ENCODE results near the gene ITGB6.
A peak's percentile ranks its signal among the peaks of the same experiment; 100 is the strongest.

The ITGB6 gene

DNA sequence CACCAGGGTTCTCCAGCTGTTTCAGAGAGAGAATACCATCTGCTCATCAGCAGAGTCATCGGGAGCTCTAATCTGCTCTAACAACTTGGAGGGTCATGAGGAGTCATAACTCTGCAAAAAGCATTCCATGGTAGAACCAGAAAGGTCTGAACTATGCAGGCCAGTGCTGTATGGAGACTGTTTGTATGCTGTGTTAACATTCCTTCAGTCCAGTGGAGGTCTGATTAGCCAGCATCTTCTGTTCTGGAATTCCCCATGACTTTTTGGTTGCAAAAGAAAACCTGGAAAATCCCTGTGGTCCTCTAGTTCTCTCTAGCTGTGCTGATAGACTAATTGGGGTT, 9.4 kb upstream of the ITGB6 start:
- DNase-seq (ENCODE audit: low read depth) = peak; percentile 77
- TF ChIP-seq, protein P1, sequence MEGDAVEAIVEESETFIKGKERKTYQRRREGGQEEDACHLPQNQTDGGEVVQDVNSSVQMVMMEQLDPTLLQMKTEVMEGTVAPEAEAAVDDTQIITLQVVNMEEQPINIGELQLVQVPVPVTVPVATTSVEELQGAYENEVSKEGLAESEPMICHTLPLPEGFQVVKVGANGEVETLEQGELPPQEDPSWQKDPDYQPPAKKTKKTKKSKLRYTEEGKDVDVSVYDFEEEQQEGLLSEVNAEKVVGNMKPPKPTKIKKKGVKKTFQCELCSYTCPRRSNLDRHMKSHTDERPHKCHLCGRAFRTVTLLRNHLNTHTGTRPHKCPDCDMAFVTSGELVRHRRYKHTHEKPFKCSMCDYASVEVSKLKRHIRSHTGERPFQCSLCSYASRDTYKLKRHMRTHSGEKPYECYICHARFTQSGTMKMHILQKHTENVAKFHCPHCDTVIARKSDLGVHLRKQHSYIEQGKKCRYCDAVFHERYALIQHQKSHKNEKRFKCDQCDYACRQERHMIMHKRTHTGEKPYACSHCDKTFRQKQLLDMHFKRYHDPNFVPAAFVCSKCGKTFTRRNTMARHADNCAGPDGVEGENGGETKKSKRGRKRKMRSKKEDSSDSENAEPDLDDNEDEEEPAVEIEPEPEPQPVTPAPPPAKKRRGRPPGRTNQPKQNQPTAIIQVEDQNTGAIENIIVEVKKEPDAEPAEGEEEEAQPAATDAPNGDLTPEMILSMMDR (conservative IDR thresholded peaks at IDR 0.05; ENCODE audit: low read depth, low read length) = no peak

DNA sequence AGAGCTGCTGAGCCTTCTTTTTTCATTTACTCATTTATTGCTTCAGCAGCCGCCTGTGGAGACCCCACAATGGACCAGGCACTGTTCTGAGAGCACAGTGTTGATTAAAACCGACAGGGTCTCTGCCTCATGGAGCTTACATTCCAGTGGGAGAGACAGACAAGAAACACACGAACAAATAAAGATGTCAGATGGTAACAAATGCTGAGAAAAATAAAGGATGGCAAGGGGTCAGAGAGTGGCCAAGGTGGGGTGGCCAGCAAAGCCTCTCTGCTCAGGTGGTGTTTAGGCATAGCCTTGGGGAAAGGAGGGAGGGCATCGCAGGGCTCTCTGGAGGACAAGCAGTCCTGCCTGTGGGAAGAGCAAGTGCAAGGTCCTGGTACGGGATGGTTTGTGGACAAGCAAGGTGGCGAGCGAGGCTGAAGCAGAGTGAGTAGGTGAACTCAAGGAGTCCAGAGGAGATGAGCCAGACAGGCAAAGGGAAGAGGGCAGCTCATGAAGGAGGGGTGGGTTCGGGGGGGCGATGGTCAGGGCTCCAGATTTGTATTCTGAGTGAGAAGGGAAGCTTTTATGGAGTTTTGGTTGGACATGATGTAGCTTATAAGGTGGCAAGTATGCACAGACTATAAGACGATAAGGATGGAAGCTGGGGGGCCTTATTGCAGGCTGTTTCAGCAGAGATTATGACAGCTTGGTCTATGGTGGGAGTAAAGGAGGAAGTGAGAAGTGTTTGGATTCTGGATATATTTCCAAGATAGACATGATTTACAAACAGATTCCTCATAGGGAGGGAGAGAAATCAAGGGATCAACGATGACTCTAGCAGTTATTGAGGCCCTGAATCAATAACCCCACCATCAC, 8.8 kb upstream of the ITGB6 start:
- TF ChIP-seq, protein P1 (conservative IDR thresholded peaks at IDR 0.05; ENCODE audit: low read depth, low read length) = no peak

More for the DNA sequence above, 9.4 kb upstream of the ITGB6 start:
- no peak overlapping the region for H3K4me3 ChIP-seq (ENCODE audit: low read length)

DNA sequence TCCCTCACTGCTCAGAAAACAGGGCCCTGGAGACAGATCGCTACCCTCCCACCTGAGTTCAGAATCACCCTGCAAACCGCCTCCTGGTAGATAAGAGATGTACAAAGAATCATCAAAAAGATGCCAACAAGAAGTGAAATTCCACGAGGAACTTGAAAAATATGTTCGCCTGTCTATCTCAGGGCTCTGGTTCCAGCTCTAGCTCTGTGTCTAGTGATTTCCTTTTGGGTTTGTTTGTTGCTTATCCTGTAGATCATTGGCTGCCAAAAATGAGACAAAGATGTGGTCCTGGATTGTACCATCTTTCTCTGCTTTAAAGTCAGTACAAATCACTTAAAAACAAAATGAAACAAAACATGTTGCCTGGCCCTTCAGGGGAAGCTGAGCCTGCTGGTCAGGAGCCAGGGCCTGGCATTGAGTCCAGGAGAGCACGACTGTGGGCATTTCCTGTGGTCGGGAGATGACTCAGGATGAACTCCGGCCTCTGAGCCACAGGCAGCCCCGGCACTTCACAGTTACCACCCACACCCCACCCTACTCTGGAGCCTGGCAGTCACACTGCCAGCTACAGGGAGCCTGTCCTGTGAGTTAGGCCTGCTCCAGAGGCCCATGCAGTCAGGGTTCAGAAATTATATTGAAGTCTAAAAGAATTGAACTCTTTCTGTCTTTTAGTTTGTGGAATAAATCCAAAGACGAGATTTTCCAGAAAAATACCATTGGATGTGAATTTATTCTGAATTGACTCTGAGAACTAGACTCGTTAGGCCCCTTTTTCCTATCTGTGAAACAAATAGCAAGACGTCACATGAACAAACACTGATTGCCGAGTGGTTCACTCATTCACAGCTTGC, 8.0 kb upstream of the ITGB6 start:
- DNase-seq (ENCODE audit: low read depth) = peak; percentile 94
- TF ChIP-seq, protein P1 (conservative IDR thresholded peaks at IDR 0.05; ENCODE audit: low read depth, low read length) = no peak
- no peak overlapping the region for H3K4me3 ChIP-seq (ENCODE audit: low read length)

More for the DNA sequence above, 8.8 kb upstream of the ITGB6 start:
- DNase-seq (ENCODE audit: low read depth) = no peak
- no peak overlapping the region for H3K4me3 ChIP-seq (ENCODE audit: low read length)

DNA sequence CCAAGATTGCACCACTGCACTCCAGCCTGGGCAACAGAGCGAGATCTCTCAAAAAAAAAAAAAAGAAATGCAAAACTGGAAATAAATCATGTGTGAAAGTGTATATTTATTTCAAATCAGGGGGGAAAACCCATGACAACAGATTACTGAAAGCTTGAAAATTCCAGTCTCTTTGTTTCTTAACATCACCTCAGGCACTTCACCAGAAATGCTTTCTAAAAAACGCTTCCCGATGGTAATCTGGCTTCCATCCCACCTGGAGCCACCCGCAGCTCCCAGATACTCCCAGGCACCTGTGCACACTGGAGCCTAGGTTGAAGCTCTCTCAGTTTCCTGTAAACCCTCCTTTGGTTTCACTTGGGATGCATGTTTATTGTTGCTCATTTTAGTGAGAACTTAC, 7.2 kb upstream of the ITGB6 start:
- TF ChIP-seq, protein P1 (conservative IDR thresholded peaks at IDR 0.05; ENCODE audit: low read depth, low read length) = no peak
- H3K4me3 ChIP-seq (ENCODE audit: low read length) = no peak overlapping the region
- DNase-seq (ENCODE audit: low read depth) = no peak

DNA sequence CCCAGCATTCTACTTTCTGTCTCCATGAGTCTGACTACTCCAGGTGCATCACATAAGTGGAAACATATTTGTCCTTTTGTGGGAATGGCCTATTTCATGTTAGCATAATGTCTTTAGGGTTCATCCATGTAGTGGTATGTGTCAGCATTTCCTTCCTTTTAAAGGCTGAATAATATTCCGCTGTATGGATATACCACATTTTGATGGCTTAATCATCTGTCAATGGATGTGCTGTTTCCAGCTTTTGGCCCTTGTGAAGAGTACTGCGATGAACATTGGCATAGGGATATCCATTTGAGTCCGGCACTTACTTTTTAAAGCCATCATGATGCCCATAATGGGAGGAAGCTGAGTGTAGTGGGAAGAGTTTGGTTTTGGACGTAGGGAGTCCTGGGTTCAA, 6.4 kb upstream of the ITGB6 start:
- TF ChIP-seq, protein P1 (conservative IDR thresholded peaks at IDR 0.05; ENCODE audit: low read depth, low read length) = no peak
- no peak for DNase-seq (ENCODE audit: low read depth)
- H3K4me3 ChIP-seq (ENCODE audit: low read length) = no peak overlapping the region

DNA sequence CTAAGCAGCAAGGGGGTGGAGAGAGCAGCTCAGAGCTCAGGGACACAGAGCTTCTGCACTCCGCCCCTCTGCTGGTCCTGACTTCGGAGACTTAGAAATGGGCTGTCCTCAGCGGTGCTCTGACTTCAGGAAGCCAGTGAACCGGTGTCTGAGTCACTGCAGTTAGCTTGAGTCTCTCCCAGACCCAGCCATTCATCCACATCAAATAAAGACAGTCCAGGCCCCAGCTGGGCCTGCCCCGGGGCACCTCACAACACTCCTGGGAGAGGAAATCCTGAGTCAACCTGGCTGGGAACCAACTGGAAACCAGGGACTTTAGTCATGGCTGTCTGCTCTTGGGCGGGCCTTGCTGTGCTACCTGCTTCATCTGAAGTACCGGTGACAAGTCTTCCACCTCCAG, 5.4 kb upstream of the ITGB6 start:
- TF ChIP-seq, protein P1 (conservative IDR thresholded peaks at IDR 0.05; ENCODE audit: low read depth, low read length) = no peak
- peak; percentile 96 for DNase-seq (ENCODE audit: low read depth)
- peak overlapping the region; percentile 28 for H3K4me3 ChIP-seq (ENCODE audit: low read length)

All from retinal pigment epithelial cell (primary cell).